GM18499 (cell line): Measurements from ENCODE around the gene ABCA5.

ENCODE experiments used
- ATAC-seq: cut with Tn5 transposase; IDR thresholded peaks from one replicate; pipeline ENCODE4 v1.9.1; 2021; ENCODE audit warnings: moderate number of reproducible peaks; ENCODE audit not compliant: insufficient read depth, unreplicated experiment

ABCA5 gene, protein sequence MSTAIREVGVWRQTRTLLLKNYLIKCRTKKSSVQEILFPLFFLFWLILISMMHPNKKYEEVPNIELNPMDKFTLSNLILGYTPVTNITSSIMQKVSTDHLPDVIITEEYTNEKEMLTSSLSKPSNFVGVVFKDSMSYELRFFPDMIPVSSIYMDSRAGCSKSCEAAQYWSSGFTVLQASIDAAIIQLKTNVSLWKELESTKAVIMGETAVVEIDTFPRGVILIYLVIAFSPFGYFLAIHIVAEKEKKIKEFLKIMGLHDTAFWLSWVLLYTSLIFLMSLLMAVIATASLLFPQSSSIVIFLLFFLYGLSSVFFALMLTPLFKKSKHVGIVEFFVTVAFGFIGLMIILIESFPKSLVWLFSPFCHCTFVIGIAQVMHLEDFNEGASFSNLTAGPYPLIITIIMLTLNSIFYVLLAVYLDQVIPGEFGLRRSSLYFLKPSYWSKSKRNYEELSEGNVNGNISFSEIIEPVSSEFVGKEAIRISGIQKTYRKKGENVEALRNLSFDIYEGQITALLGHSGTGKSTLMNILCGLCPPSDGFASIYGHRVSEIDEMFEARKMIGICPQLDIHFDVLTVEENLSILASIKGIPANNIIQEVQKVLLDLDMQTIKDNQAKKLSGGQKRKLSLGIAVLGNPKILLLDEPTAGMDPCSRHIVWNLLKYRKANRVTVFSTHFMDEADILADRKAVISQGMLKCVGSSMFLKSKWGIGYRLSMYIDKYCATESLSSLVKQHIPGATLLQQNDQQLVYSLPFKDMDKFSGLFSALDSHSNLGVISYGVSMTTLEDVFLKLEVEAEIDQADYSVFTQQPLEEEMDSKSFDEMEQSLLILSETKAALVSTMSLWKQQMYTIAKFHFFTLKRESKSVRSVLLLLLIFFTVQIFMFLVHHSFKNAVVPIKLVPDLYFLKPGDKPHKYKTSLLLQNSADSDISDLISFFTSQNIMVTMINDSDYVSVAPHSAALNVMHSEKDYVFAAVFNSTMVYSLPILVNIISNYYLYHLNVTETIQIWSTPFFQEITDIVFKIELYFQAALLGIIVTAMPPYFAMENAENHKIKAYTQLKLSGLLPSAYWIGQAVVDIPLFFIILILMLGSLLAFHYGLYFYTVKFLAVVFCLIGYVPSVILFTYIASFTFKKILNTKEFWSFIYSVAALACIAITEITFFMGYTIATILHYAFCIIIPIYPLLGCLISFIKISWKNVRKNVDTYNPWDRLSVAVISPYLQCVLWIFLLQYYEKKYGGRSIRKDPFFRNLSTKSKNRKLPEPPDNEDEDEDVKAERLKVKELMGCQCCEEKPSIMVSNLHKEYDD (N-terminal part only)

DNA sequence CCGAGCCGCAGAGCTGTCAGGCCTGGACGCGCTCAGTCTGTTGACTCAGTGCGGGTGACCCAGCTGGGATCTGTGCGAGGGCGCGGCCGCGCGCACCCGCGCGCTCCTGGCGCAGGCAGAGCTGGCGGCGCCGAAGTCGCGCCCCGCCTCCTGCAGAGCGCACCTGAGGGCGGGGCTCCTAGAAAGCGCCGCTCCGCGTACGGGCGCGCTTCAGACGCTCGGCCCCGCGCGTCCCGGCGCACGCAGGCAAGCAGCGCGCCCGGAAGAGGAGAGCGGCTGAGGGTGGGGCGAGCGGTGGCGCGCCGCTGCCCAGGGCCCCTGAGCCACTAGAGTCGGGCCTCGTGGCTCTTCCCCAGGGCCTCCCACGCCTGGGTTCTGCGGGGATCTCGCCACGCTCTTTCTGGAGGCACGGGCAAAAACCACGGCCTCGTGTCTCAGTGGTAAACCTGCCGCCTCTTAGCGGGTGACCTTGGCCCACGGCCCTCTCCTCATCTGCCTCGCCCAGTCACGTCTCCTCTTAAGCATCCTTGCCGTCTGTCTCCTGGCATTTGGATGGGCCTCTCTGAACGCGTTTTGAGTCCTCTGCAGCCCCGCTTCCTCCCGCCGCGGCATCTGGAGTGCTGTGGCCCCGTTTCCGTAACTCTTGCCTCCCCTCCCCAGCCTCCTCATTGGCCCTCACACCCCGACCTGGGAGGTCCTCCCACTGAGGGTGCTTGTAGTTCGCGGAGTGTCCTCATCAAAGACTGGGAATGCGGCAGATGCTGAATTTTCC lies at the start of gene ABCA5:
ABCA5 (minus strand) TSS at position 74 of the 772 bp plus-strand sequence. CDS start 12,718 bp downstream, outside the sequence.
- ATAC-seq: peak; percentile 76

DNA sequence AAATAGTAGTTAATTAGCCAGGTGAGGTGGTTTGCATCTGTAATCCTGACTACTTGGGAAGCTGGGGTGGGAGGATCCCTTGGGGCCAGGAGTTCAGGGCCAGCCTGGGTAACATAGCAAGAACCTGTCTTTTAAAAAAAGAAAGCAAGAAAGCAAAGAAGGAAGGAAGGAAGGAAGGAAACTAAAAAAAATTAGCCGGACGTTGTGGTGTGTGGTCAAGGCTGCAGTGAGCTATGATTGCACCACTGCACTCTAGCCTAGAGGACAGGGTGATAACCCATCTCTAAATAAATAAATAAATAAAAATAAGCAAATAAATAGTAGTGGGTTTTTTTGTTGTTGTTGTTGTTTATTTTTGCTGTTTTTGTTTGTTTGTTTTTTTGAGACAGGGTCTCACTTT lies 48.3 kb upstream of the ABCA5 start:
- ATAC-seq: no peak

DNA sequence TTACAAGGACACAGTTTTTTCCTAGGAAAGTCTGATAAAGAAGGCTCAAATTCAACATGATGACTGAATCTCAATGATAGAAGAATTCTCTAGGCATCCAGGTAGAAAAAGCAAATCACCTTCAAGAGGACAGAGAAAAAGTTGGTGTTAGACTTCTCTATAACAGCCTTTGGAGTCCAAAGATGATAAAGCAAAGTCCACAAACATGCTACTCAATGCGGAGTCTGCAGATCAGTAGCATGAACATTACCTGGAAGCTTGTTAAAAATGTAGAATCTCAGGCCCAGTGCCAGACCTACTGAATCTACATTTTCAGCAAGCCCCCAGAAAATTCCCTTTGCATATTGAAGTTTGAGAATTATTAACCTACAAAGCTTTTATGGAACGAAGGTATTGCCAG lies 46.1 kb upstream of the ABCA5 start:
- no peak for ATAC-seq

DNA sequence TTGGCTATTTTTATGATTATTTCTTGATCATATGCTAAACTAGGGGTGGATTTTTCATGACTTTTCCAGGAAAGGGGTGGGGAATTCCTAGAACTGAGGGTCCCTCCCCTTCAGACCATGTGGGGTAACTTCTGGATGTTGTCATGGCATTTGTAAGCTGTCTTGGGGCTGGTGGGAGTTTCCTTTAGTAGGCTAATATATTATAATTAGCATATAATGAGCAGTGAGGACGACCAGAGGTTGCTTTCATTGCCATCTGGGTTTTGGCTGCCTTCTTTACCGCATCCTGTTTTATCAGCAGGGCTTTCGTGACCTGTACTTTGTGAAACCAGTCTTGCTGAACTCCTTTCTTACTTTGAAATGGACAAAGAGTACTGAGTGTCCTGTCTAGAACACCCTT lies 40.4 kb upstream of the ABCA5 start:
- ATAC-seq: peak; percentile 82

DNA sequence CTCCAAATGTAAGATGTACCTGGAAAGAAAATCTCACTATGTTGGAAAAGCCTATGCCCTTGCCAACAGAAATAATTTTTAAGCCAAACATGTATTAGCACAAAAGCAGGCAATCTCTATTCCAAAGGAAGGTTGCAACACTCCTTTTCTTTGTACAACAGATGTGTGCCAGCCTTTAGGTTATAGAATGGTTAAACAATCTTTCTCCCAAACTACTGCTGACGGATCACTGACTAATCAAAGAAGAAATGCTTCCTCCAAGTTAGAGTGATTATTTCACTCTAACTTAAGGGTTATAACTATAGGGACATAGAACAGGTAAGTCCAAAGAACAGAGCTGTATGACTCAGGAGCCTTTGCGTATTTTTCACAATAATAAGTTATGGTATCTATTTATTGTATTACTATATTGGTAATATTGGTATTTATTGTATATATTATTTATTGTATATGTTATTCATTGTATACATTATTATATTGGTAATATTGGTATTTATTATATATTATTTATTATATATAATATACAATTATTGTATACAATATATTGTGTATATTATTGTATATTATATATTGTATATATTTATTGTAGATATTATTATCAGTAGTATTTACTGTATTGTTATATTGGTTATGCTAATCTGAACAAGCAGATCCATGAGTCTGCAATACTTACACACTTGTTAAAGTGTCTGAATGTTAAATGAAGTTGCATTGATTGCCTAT lies 36.7 kb upstream of the ABCA5 start:
- no peak for ATAC-seq

DNA sequence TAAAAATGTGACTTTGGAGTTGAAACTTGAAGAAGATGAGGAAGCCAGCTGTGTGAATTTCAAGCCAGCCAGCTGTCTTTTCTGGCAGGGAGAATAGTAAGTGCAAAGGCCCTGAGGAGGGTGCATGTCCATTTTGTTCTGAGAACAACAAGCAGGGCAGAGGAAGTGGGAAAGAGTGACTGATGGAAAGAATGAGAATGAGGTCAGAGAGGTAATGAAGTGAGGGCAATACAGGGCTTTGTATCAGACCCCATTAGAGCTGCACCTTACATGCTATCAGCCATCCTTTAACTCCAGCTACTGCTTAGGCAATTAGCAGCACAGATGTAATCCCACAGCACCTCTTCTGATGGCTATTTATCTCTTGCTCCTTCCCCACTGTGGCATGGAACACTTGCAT lies 34.2 kb upstream of the ABCA5 start:
- no peak for ATAC-seq

DNA sequence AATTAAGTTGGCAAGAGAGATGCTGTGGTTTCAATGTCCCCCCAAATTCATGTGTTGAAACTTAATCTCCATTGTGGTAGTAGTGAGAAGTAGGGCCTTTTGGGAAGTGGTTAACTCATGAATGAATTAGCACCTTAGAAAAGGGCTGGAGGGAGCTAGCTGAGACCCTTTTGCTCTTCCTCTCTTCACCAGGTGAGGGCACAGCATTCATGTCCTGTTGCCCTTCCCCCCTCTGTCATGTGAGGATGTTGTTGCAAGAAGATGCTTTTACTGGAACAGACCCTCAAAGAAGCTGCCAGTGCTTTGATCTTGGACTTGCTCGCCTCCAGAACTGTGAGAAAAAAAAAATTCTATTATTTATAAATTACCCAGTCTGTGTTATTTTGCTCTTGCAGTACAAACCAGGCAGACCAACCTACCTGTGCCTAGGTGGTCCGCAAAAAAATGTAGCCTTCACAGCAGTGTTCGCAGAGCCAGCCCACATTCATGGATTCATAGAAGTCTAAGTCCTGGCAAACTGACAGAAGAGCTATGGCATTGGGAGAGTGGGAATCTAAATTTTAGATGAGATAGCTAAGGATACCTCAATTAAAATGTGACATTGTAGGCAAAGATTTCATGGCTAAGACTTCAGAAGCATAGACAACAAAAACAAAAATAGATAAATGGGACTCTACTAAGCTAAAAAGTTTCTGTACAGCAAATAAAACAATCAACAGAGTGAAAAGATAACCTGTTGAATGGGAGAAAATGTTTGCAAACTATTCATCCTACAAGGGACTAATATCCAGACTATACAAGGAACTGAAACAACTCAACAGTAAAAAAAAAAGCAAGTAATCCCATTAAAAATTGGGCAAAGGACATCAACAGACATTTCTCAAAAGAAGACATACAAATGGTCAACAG lies 32.0 kb upstream of the ABCA5 start:
- ATAC-seq: no peak

DNA sequence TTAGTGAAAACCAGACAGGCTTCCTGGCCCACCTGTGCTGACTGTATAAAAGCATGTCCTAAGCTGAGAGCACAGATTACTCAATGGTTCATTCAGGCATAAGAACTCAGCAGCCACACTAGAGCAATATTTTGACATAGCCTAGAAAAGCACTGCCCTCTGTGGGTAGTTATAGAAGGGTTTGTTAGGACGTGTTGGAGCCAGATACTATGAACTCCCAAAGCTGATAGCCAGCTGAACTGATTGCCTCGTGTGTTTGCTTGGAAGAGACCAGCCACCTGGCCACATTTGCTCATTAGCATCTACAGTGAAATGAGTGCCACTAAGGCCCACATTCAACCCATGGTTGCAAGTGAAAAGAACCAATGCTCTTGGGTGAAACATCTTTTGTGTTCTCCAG lies 30.8 kb upstream of the ABCA5 start:
- no peak for ATAC-seq

DNA sequence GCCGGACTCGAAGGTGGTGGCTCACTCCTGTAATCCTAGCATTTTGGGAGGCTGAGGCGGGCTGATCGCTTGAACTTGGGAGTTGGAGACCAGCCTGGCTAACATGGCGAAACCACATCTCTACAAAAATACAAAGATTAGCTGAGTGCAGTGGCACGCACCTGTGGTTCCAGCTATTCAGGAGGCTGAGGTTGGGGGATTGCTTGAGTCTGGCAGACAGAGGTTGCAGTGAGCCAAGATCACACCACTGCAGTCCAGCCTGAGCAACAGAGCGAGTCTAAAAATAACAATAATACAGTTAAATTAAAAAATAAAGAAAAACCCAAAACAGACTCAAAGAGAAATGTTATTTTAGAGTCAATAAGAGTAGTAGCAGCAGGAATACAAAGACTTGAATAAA lies 29.7 kb upstream of the ABCA5 start:
- no peak for ATAC-seq

DNA sequence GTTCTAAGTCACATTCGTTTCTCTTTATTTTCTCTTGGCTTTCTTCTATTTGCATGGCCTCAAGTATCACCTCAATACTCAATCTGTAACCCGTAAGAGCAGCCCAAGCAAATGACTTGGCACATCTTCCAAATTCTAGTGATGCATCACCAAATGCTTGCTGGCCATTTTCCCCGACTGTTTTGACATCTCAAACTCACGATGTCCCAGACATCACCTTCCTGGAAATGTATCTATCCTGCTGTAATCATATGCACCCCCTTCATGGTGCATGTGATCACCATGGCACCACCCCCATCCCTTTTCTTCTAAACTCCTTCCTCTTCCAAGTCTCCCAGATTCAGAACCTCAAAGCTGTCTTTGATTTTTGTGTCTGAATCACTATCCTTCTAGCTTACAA lies 24.0 kb upstream of the ABCA5 start:
- no peak for ATAC-seq

DNA sequence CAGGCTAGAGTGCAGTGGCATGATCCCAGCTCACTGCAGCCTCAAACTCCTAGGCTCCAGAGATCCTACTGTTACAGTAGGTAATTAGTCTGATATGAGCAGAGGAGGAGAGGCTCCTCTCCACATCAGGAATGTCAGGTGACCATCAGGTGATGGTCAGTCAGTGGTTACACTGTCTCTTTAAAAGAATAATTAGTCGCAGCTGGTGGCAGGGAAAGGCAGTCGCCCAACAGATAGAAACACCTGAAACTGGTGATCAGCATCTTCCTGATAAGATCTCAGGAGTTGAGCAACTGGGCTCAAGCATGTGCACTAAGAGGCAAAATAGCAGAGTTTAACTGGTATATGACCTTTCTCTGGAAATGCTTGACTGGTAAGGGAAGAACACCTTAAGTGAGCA lies 21.5 kb upstream of the ABCA5 start:
- ATAC-seq: no peak

DNA sequence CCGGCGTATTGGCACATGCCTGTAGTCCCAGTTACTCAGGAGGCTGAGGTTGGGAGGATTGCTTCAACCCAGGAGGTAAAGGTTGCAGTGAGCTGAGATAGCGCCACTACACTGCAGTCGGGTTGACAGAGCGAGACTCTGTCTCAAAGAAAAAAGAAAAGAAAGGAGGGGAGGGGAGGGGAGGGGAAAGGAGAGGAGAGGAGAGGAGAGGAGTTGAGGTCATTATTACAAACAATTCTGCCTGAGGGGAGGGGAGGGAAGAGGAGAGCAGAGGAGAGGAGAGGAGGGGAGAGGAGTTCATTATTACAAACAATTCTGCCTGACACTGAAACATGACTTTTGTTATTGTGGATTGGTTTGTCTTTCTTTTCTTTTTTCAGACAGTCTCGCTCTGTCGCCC lies 19.8 kb upstream of the ABCA5 start:
- no peak for ATAC-seq

DNA sequence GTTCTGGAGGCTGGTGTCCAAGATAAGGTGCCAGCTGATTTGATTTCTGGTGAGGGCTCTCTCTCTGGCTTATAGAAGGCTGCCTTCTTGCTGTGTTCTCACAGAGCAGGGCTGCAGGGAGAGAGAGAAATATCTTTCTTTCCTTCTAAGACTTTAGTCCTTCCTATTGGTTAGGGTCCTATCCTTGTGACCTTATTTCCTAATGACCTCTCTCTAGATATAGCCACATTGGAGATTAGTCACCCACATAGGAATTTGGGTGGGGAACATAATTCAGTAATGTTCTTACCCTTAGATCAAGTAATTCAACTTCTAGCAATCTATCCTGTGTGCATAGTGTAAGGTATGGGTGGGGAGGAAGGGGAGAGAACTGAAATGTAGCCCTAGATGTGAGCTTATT lies 18.0 kb upstream of the ABCA5 start:
- ATAC-seq: no peak

DNA sequence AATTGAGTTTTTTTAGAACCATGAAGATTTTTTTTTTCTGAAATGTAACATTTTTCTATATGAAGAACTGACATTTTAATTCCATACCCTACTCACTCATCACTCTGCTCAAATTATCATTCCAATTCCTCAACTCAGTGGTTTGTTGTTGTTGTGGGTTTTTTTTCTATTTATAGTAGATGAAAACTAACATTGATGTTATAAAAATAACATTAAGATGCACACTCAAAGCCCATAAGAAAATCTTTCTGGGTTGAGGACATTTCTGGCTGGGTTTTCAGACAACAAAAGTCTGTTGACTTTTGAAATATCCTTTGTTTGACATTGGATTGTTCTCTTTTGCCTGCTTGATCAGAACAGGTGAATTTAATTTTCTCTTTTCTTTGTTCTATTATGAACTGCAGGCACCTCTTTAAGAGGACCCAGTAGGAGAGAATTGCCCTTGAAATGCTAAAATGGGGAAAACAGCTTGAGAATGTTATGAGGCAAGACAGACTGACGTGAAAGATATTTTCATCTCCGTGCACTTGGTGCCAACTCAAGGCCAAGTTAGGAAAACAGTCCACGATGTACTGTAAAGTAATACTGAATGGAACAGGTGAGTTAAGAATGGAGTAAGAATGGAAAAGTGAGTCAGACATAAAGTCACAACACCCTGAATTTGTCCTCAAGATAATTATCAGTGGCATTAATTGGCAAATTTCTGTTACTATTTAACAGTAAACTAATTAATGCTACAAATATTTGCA lies 16.1 kb upstream of the ABCA5 start:
- ATAC-seq: no peak

DNA sequence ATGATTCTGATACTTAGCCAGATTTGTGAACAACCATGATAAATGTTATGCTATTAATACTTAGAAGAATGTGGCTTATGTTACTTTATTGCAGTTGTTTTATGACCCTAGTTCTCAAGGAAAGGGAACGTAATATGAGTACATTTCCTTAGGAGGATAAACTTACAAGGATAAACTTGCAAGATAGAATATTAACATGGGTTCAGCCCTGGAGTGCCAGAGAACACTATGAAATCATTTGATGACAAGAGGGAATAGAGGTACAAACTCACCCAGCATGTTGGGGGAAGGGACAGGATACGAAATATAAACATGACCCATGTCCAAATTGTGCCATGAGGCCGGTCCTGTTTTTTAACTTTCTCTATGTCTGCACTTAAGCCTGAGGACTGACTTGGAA lies 13.0 kb upstream of the ABCA5 start:
- no peak for ATAC-seq

DNA sequence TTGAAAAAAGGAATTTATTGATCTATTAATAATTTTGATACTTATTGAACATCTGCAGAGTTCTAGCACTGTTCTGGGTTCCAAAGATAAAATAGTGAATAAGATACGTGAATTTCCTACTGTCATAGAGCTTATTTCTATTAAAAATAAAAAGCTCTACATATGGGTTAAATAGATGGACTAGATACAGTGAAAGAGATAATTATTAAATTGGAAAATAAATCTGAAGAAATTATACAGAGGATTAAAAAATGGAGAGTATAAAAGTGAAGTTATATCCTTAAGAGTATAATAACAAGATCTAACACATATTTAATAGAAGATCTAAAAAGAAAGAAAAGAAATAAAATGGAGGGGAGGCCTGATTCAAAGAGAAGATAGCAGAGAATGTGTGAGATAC lies 10.1 kb upstream of the ABCA5 start:
- no peak for ATAC-seq

DNA sequence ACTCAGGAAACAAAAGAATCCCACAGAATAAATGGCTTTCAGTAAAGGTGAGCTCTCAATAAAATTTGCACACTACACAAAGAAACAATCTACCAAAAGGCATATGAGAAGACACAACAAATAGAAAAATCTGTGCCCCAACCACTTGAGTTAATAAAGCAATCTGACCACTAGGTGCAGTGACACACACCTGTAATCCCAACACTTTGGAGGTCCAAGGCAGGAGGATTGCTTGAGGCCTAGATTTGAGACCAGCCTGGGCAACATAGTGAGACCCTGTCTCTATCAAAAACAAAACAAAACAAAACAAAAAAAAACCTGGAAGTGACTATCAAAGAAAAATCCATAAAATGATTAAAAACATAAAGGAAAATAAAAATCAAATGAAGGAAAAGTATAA lies 9.6 kb upstream of the ABCA5 start:
- ATAC-seq: no peak

DNA sequence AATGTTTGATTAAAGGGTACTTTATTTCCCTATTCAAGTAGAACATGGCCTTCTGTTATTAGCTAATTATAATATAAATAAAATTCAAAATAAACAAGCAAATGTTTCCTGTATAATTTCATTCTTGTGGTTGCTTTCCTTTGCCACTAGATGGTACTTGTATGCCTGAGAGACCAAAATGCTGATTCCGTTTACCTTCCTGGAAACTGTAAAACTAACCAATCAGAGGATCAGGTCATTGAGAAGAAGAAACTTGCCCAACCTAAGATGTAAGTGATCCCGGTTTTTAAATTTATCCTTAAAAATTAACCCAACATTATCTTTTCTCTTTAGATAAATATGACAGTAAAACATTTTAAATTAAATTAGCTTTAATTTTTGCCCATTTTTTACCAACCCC lies 8.1 kb upstream of the ABCA5 start:
- ATAC-seq: no peak
